PC-9 (cell line): ENCODE measurements around the gene SLC16A8. TPM values are rescaled to one million over a fixed set of nuclear protein-coding genes. Genes with fewer than 3 reads are reported as not detected.

Experiments
- BruUV-seq: library from RNA; stranded (reverse); fragments of 400-500 nt; replicated peaks from 2 replicates; lab custom pipeline; 2021; lab: Mats Ljungman, UMichigan
- CTCF ChIA-PET: fragments of 300-600 bp; sonication (Branson Sonifier 250); formaldehyde crosslinking; loops from one replicate; lab custom pipeline; 2022; ENCODE audit warnings: antibody characterized with exemption; lab: Charles Lee
- POLR2A ChIA-PET: fragments of 300-600 bp; sonication (Branson Sonifier 250); formaldehyde crosslinking; loops from one replicate; lab custom pipeline; 2022; ENCODE audit warnings: antibody characterized with exemption; ENCODE audit not compliant: unreplicated experiment; lab: Charles Lee
- DNase-seq, 2 experiments: peaks; one replicate each; pipeline versions ENCODE4 v3.0.0 to v3.0.0-alpha.2; 2015 to 2022; ENCODE audit warnings: mixed read lengths in 1 of 2
- H2AFZ ChIP-seq: fragments of 200-600 bp; sonication (generic); 2 replicates; pipeline ENCODE4 v1.8.1; 2017; ENCODE audit warnings: antibody characterized with exemption
- H3F3A ChIP-seq: fragments of 200-600 bp; sonication (generic); 2 replicates; pipeline ENCODE4 v1.8.1; 2017; ENCODE audit warnings: antibody characterized with exemption, mild to moderate bottlenecking, low read depth; ENCODE audit not compliant: insufficient read depth
- H3K27ac ChIP-seq: fragments of 200-600 bp; sonication (generic); 2 replicates; pipeline ENCODE4 v1.6.1; 2016; ENCODE audit warnings: mixed run types
- H3K27me3 ChIP-seq: fragments of 200-600 bp; sonication (generic); 2 replicates; pipeline ENCODE4 v1.6.1; 2016; ENCODE audit warnings: low read depth, mixed run types; ENCODE audit not compliant: insufficient read depth
- H3K36me3 ChIP-seq: fragments of 200-600 bp; sonication (generic); 2 replicates; pipeline ENCODE4 v1.6.1; 2016; ENCODE audit warnings: low read depth, mixed run types
- H3K4me1 ChIP-seq: fragments of 200-600 bp; sonication (generic); replicated peaks from 2 replicates; pipeline ENCODE4 v1.6.1; 2016; ENCODE audit warnings: mixed run types; ENCODE audit not compliant: insufficient read depth
- H3K4me2 ChIP-seq: fragments of 200-600 bp; sonication (generic); 2 replicates; pipeline ENCODE4 v1.6.1; 2017; ENCODE audit warnings: mixed run types
- H3K4me3 ChIP-seq: fragments of 200-600 bp; sonication (generic); 2 replicates; pipeline ENCODE4 v1.6.1; 2016; ENCODE audit warnings: mixed run types
- H3K79me2 ChIP-seq: fragments of 200-600 bp; sonication (generic); 2 replicates; pipeline ENCODE4 v1.6.1; 2017; ENCODE audit warnings: low read depth, mixed run types
- H3K9me2 ChIP-seq: fragments of 200-600 bp; sonication (generic); 2 replicates; pipeline ENCODE4 v1.8.1; 2017; ENCODE audit warnings: mild to moderate bottlenecking; ENCODE audit not compliant: insufficient read depth
- H3K9me3 ChIP-seq: fragments of 200-600 bp; sonication (generic); 2 replicates; pipeline ENCODE4 v1.8.1; 2016; ENCODE audit warnings: low read depth; ENCODE audit not compliant: insufficient read depth
- H4K20me1 ChIP-seq: fragments of 200-600 bp; sonication (generic); 2 replicates; pipeline ENCODE4 v1.8.1; 2017; ENCODE audit not compliant: insufficient read depth
- EZH2 ChIP-seq: fragments of 200-600 bp; sonication (generic); IDR thresholded peaks from 2 replicates; pipeline ENCODE4 v1.8.0; 2017; ENCODE audit warnings: antibody characterized with exemption, low read depth
- intact Hi-C: fragments of 100-400 bp; cut with micrococcal nuclease; formaldehyde crosslinking; loops from one replicate; pipeline ENCODE4 v1.10.0; 2022; ENCODE audit not compliant: unreplicated experiment
- total RNA-seq: library from RNA; stranded (reverse); gene quantifications from 2 replicates; pipeline ENCODE4 v1.2.3, GENCODE V29; 2021
- TF ChIP-seq, protein P1 (sequence below): fragments of 200-600 bp; sonication (generic); conservative IDR thresholded peaks from 2 replicates; pipeline ENCODE4 v1.6.1; 2017; ENCODE audit warnings: mixed run types, antibody characterized with exemption, mild to moderate bottlenecking, moderate library complexity

Gene SLC16A8
- total RNA-seq, 1 experiment from 2014 or later: not detected

DNA sequence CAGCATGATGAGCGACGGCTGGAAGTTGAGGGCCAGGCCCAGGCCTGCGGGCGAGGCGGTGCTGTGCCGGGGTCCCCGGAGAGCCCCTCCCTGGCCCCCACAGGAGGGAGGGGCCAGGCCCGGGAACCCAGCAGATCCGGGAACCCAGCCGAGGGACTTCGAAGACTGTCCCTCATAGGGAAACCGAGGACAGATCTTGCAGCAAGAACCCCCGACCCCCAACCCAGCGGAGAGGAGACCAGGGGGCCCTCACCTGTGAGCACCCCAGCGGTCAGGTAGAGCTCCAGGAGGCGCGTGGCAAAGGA is 2.4 kb downstream of the SLC16A8 start:
- intact Hi-C loops: no loop called here
- no peak overlapping the region for H3K27ac ChIP-seq
- peaks cover 28% of the 10 kb centered on the region; the same call in 1 of the 2 replicates for H3F3A ChIP-seq
- no peaks in the 10 kb centered on the region for H3K9me2 ChIP-seq
- no peaks in the 10 kb centered on the region for H3K27me3 ChIP-seq
- H4K20me1 ChIP-seq: no peaks in the 10 kb centered on the region
- ChIA-PET POLR2A (no interaction called here), CTCF (no interaction called here)
- H3K4me2 ChIP-seq: no peak overlapping the region
- H3K4me3 ChIP-seq: no peak overlapping the region
- no peaks in the 10 kb centered on the region for H3K9me3 ChIP-seq
- BruUV-seq: no TSS peak
- no peaks in the 10 kb centered on the region for H3K79me2 ChIP-seq
- no peaks in the 10 kb centered on the region for H3K4me1 ChIP-seq
- no peaks in the 10 kb centered on the region for H3K36me3 ChIP-seq
- TF ChIP-seq, protein P1, sequence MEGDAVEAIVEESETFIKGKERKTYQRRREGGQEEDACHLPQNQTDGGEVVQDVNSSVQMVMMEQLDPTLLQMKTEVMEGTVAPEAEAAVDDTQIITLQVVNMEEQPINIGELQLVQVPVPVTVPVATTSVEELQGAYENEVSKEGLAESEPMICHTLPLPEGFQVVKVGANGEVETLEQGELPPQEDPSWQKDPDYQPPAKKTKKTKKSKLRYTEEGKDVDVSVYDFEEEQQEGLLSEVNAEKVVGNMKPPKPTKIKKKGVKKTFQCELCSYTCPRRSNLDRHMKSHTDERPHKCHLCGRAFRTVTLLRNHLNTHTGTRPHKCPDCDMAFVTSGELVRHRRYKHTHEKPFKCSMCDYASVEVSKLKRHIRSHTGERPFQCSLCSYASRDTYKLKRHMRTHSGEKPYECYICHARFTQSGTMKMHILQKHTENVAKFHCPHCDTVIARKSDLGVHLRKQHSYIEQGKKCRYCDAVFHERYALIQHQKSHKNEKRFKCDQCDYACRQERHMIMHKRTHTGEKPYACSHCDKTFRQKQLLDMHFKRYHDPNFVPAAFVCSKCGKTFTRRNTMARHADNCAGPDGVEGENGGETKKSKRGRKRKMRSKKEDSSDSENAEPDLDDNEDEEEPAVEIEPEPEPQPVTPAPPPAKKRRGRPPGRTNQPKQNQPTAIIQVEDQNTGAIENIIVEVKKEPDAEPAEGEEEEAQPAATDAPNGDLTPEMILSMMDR: no peak
- no peak for TF ChIP-seq EZH2
- no peak overlapping the region for H2AFZ ChIP-seq
- DNase-seq: no peak

DNA sequence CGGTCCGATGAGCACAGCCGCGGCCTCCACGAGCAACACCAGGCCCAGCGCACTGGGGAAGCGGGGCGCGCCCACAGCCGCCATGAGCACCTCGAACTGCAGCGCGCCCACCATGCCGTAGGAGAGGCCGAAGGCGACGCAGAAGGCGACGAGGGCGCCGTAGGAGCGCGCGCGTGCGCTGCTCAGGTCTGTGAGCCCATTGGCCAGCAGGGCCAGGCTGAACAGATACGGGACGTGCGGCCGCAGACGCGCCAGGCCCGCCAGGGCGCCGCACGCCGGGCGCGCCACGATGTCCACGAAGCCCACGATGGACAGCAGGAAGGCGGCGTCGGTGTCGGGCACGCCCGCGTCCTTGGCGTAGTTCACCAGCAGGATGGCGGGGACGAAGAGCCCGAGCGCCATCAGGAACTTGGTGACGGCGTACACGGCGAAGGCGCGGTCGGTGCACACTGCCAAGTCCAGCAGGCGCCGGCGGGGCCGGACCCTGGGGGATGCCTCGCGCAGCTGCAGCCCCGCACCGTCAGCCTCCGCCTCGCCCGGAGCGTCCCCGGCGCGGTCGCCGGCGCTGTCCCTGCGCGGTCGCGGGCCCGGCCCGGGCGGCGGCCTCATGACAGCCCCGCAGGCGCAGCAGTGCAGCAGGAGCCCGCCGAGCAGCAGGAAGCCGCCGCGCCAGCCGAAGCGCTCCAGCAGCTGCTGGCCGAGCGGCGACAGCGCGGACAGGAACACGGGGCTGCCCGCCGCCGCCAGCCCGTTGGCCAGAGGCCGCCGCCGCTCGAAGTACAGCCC is 2.9 kb downstream of the SLC16A8 start:
- intact Hi-C loops: no loop called here
- DNase-seq: no peak
- no peaks in the 10 kb centered on the region for H4K20me1 ChIP-seq
- no peak overlapping the region for H3K4me3 ChIP-seq
- ChIA-PET CTCF (no interaction called here), POLR2A (no interaction called here)
- H3K27ac ChIP-seq: no peak overlapping the region
- no peaks in the 10 kb centered on the region for H3K36me3 ChIP-seq
- peaks cover 28% of the 10 kb centered on the region; the same call in 1 of the 2 replicates for H3F3A ChIP-seq
- no peaks in the 10 kb centered on the region for H3K9me3 ChIP-seq
- H2AFZ ChIP-seq: no peak overlapping the region
- H3K4me2 ChIP-seq: no peak overlapping the region
- BruUV-seq: no TSS peak
- no peaks in the 10 kb centered on the region for H3K9me2 ChIP-seq
- H3K4me1 ChIP-seq: no peaks in the 10 kb centered on the region
- no peaks in the 10 kb centered on the region for H3K27me3 ChIP-seq
- TF ChIP-seq EZH2: no peak
- TF ChIP-seq, protein P1: no peak
- H3K79me2 ChIP-seq: no peaks in the 10 kb centered on the region

DNA sequence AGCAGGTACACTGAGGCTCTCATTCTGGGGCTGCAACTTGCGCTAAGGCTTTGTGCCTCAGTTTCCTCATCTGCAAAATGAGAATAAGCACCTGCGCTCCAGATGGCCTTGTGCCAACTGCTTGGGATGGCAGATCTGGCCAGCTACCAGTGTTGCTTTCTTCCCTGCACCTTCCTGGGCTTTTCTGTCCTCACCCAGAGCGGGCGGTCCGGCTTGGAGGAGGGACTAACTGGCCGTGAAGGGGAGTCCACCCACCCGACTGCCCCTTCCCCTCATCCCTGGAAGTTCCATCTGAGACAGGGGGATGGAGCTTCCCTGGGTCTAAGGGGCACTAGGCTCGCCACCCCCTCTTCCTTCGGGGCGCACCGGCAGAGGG is 3.5 kb downstream of the SLC16A8 start:
- H3K4me1 ChIP-seq: no peaks in the 10 kb centered on the region
- no peaks in the 10 kb centered on the region for H3K36me3 ChIP-seq
- no peak overlapping the region for H3K4me3 ChIP-seq
- H3K27ac ChIP-seq: no peak overlapping the region
- no peak for DNase-seq
- no peak for TF ChIP-seq EZH2
- TF ChIP-seq, protein P1: no peak
- ChIA-PET CTCF (no interaction called here), POLR2A (no interaction called here)
- peaks cover 28% of the 10 kb centered on the region; the same call in 1 of the 2 replicates for H3F3A ChIP-seq
- no peak overlapping the region for H2AFZ ChIP-seq
- intact Hi-C loops: no loop called here
- H3K27me3 ChIP-seq: no peaks in the 10 kb centered on the region
- no peak overlapping the region for H3K4me2 ChIP-seq
- no TSS peak for BruUV-seq
- H4K20me1 ChIP-seq: no peaks in the 10 kb centered on the region
- H3K9me2 ChIP-seq: no peaks in the 10 kb centered on the region
- H3K9me3 ChIP-seq: no peaks in the 10 kb centered on the region
- H3K79me2 ChIP-seq: no peaks in the 10 kb centered on the region
